ENCODE measurements around the gene PLCB4. TPM values are rescaled to one million over a fixed set of nuclear protein-coding genes. Genes with fewer than 3 reads are reported as not detected.

PLCB4 gene
- total RNA-seq, 1 donor from 2014 or later, result 53.3 TPM

GRCh38 chr20:9424551-9424950 is 355.7 kb downstream of the PLCB4 start:
- Mint-ChIP-seq H3K9me3 (no peaks in the 10 kb centered on the region), H3K4me3 (no peak overlapping the region), H3K36me3 (ENCODE audit: low read depth) (peaks cover 12% of the 10 kb centered on the region), H3K27me3 (ENCODE audit: low read depth) (no peaks in the 10 kb centered on the region), H3K27ac (ENCODE audit: unreplicated experiment) (no peak overlapping the region), H3K4me1 (peaks cover 3% of the 10 kb centered on the region)
- TF ChIP-seq CTCF (conservative IDR thresholded peaks at IDR 0.05), result no peak
- DNase-seq (ENCODE audit: low read depth, low spot score), result no peak

- peaks cover 7% of the 10 kb centered on the region for H3K36me3 Mint-ChIP-seq (ENCODE audit: low read depth)
- no peaks in the 10 kb centered on the region for H3K27me3 Mint-ChIP-seq (ENCODE audit: low read depth)
- H3K27ac Mint-ChIP-seq (ENCODE audit: unreplicated experiment), result no peak overlapping the region
- H3K4me1 Mint-ChIP-seq, result peaks cover 3% of the 10 kb centered on the region
- TF ChIP-seq CTCF (conservative IDR thresholded peaks at IDR 0.05), result no peak
- DNase-seq (ENCODE audit: low read depth, low spot score), result no peak
- H3K9me3 Mint-ChIP-seq, result no peaks in the 10 kb centered on the region
- H3K4me3 Mint-ChIP-seq, result no peak overlapping the region
Measured at GRCh38 chr20:9427430-9428291, 358.8 kb downstream of the PLCB4 start.

GRCh38 chr20:9428292-9428607 is 359.4 kb downstream of the PLCB4 start:
- Mint-ChIP-seq H3K36me3 (ENCODE audit: low read depth) (peaks cover 7% of the 10 kb centered on the region), H3K4me3 (no peak overlapping the region), H3K4me1 (no peaks in the 10 kb centered on the region), H3K27ac (ENCODE audit: unreplicated experiment) (no peak overlapping the region), H3K9me3 (no peaks in the 10 kb centered on the region), H3K27me3 (ENCODE audit: low read depth) (no peaks in the 10 kb centered on the region)
- DNase-seq (ENCODE audit: low read depth, low spot score), result no peak
- TF ChIP-seq CTCF (conservative IDR thresholded peaks at IDR 0.05), result no peak

GRCh38 chr20:9439806-9440205 is 370.9 kb downstream of the PLCB4 start:
- Mint-ChIP-seq H3K9me3 (peaks cover 13% of the 10 kb centered on the region), H3K27me3 (ENCODE audit: low read depth) (no peaks in the 10 kb centered on the region), H3K27ac (ENCODE audit: unreplicated experiment) (no peak overlapping the region), H3K4me3 (no peak overlapping the region), H3K4me1 (no peaks in the 10 kb centered on the region), H3K36me3 (ENCODE audit: low read depth) (peaks cover 51% of the 10 kb centered on the region)
- no peak for DNase-seq (ENCODE audit: low read depth, low spot score)
- TF ChIP-seq CTCF (conservative IDR thresholded peaks at IDR 0.05), result no peak

GRCh38 chr20:9440892-9441291 is 372.0 kb downstream of the PLCB4 start:
- no peak overlapping the region for H3K27ac Mint-ChIP-seq (ENCODE audit: unreplicated experiment)
- no peak for DNase-seq (ENCODE audit: low read depth, low spot score)
- H3K9me3 Mint-ChIP-seq, result peaks cover 13% of the 10 kb centered on the region
- H3K4me3 Mint-ChIP-seq, result no peak overlapping the region
- H3K27me3 Mint-ChIP-seq (ENCODE audit: low read depth), result no peaks in the 10 kb centered on the region
- peaks cover 7% of the 10 kb centered on the region for H3K4me1 Mint-ChIP-seq
- no peak for TF ChIP-seq CTCF (conservative IDR thresholded peaks at IDR 0.05)
- peaks cover 51% of the 10 kb centered on the region for H3K36me3 Mint-ChIP-seq (ENCODE audit: low read depth)

Measured in neural crest cell (in vitro differentiated cells).